Activated T-cell treated with anti-CD3 and anti-CD28 coated beads, Interleukin-2, amount 50 U/mL, for 72 hours (primary cell): ENCODE measurements around the gene TLE4. TPM values are rescaled to one million over a fixed set of nuclear protein-coding genes. Genes with fewer than 3 reads are reported as not detected.

Source experiments
- ATAC-seq, 2 donors: fragments of 150-1000 bp; cut with Tn5 transposase; replicated peaks in 1 of 2; 2 replicates each; pipeline ENCODE4 v1.10.0; 2021; ENCODE audit warnings: moderate library complexity in 2 of 2, mild to moderate bottlenecking in 1 of 2
- DNase-seq, 2 donors: peaks; one replicate each; pipeline ENCODE4 v3.0.0; 2021 to 2022; ENCODE audit warnings: mixed read lengths in 1 of 2
- H3K27ac Mint-ChIP-seq: one replicate; pipeline ENCODE4 v1.8.0; 2022; ENCODE audit warnings: mild to moderate bottlenecking, moderate library complexity, mixed read lengths
- H3K27me3 Mint-ChIP-seq: one replicate; pipeline ENCODE4 v1.8.0; 2022; ENCODE audit warnings: low read depth, mixed read lengths
- H3K36me3 Mint-ChIP-seq, 2 donors: one replicate each; pipeline ENCODE4 v1.8.0; 2022; ENCODE audit warnings: mixed read lengths in 2 of 2, mild to moderate bottlenecking in 1 of 2; ENCODE audit not compliant: insufficient read depth in 2 of 2
- H3K4me1 Mint-ChIP-seq: one replicate; pipeline ENCODE4 v1.8.0; 2022; ENCODE audit warnings: low read depth, mixed read lengths
- H3K4me3 Mint-ChIP-seq, 2 donors: one replicate each; pipeline ENCODE4 v1.8.0; 2022; ENCODE audit warnings: mild to moderate bottlenecking in 2 of 2, mixed read lengths in 2 of 2, moderate library complexity in 2 of 2
- H3K9me3 Mint-ChIP-seq, 2 donors: one replicate each; pipeline ENCODE4 v1.8.0; 2022; ENCODE audit warnings: mixed read lengths in 2 of 2
- total RNA-seq, 2 donors: library from RNA; stranded (reverse); gene quantifications; one replicate each; pipeline ENCODE4 v1.2.3, GENCODE V29; 2022

TLE4 gene
- total RNA-seq, 2 donors from 2014 or later, result 35.3 to 38.5 TPM

DNA sequence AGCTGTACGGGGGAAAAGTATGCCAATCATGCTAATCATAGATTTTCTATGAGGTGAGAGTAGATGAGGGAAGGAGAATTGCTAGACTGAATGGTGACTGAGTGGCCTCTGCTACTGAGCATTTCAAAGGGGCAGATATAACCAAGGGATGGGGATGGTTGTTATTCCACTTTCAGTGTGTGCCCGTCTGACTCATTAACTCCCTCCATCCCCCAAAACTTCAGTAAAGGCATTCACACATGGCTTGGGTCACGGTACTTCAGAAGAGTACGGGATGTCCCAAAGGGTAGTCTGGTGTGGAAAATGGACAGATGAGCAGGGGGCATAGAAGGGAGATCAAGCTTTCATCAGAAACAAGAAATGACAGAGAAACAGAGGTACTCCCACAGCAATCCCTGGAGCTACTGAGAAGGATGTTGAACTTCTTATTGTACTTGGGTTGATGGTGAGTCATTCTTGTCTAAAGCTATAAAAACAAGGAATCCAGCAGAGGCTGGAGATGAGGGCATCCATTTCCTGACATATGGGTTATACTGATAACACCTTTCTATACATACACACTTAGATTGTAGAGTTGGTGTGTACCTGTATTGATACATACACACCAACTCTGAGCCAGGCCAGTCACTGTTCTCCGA lies 8.9 kb upstream of the TLE4 start:
- no peak overlapping the region for H3K4me3 Mint-ChIP-seq
- H3K27me3 Mint-ChIP-seq, result peaks cover 12% of the 10 kb centered on the region
- DNase-seq (no peak), ATAC-seq (no peak)
- no peaks in the 10 kb centered on the region for H3K9me3 Mint-ChIP-seq
- peaks cover 13% of the 10 kb centered on the region for H3K4me1 Mint-ChIP-seq
- H3K27ac Mint-ChIP-seq, result no peak overlapping the region
- no peaks in the 10 kb centered on the region for H3K36me3 Mint-ChIP-seq

DNA sequence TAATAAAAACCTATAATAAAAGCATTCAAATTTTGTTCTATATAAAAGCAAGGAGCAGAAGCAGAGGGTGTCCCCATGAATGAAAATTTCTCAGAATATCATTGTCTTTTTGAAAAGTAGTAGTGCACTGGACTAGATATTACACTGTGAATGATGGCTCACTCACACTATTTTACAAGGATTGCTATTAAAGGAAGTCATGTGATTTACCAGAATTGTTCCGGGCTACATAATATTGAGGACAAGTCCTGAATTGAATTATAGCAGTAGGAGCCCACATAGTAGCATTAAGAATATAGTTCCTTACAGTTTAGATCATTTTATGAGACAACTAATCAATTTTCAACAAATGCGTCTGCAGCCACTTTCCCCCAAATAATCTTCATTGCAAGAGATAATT lies 7.7 kb upstream of the TLE4 start:
- H3K4me3 Mint-ChIP-seq, result no peak overlapping the region
- H3K27ac Mint-ChIP-seq, result no peak overlapping the region
- peaks cover 12% of the 10 kb centered on the region for H3K27me3 Mint-ChIP-seq
- ATAC-seq (no peak), DNase-seq (no peak)
- H3K36me3 Mint-ChIP-seq, result peaks cover 0 to 1% of the 10 kb centered on the region in 2 donors
- H3K9me3 Mint-ChIP-seq, result no peaks in the 10 kb centered on the region
- H3K4me1 Mint-ChIP-seq, result peaks cover 13% of the 10 kb centered on the region

DNA sequence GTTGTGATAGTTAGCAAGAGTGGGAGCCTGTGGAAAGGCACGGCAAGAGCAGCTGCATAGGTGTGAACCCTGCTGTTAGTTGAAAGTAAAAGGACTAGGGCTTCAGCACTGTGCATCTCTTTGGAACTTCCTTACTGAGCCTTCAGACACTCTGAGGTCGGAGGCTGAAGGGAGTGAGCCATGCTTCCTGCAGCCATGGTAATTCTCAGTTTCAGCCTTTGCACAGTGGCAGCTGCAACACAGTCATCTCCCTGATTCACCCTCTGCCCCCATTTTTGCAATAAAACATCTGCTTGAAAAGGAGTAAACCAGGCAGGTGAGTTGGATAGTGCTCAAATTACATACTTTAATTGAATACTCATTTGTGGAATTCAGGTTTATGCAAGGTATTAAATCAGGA lies 6.5 kb upstream of the TLE4 start:
- Mint-ChIP-seq H3K4me3 (no peak overlapping the region), H3K9me3 (no peaks in the 10 kb centered on the region), H3K36me3 (peaks cover 0 to 2% of the 10 kb centered on the region in 2 donors), H3K4me1 (peaks cover 19% of the 10 kb centered on the region), H3K27me3 (peaks cover 12% of the 10 kb centered on the region), H3K27ac (no peak overlapping the region)
- peak; percentile 96 to 97 for ATAC-seq
- DNase-seq, result peak; percentile 38 to 50

DNA sequence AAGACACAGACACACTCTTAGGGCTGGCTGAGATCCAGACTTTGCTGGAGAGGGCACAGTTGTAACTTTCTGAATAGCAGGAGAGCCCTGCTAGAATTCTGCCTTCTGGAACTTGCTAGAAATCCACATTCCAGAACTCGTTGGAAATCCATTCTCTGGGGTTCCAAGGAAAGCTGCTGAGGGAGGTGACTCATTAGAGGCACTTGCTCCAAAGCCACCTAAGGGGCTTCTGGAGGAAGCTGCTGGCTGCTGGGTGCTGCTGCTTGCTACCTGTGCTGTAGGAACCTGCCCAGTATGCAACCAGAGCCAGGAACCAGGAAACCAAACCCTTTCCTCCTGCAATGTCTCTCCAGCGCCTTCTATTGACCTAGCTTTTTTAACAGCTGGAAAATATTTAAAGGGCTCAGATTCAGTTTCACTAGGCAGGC lies 4.1 kb upstream of the TLE4 start:
- no peak for ATAC-seq
- Mint-ChIP-seq H3K4me1 (peaks cover 21% of the 10 kb centered on the region), H3K9me3 (no peaks in the 10 kb centered on the region), H3K4me3 (no peak overlapping the region), H3K36me3 (peaks cover 0 to 2% of the 10 kb centered on the region in 2 donors), H3K27ac (no peak overlapping the region), H3K27me3 (peaks cover 12% of the 10 kb centered on the region)
- no peak for DNase-seq

DNA sequence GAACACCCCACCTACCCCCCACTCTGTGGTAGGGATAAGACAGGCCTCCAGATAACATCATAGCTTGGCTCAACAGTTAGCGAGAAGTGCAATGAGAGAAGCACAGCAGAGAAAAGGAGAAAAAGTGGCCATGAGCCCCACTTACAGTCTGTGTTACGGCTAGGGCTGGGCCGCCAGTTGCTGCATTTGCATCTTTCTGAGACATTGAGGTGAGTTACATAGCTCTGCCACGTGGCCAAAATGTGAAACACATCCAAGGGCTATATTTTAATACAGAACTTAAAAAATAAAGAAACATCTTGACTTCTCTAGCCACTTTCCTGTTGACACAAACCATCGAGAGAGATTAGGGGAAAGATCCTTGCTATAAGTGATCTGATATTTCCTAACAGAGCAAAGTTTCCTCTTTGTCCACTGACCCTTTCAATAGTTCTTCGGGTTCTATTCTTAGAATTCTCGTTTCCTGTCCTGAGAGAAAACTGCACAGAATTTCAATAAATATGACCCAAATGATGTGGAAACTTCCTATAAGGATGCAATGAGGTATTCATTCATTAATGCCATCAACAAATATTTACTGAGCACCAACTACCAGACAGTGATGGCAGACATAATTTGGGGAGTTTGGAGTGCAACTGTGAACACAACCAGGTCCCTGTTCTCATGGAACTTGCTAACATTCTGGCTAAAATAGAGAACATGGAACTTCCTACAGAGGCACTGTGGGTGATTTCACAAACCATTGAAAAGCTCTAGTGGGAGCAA lies 3.2 kb upstream of the TLE4 start:
- H3K4me3 Mint-ChIP-seq, result no peak overlapping the region
- DNase-seq, result no peak
- no peak for ATAC-seq

DNA sequence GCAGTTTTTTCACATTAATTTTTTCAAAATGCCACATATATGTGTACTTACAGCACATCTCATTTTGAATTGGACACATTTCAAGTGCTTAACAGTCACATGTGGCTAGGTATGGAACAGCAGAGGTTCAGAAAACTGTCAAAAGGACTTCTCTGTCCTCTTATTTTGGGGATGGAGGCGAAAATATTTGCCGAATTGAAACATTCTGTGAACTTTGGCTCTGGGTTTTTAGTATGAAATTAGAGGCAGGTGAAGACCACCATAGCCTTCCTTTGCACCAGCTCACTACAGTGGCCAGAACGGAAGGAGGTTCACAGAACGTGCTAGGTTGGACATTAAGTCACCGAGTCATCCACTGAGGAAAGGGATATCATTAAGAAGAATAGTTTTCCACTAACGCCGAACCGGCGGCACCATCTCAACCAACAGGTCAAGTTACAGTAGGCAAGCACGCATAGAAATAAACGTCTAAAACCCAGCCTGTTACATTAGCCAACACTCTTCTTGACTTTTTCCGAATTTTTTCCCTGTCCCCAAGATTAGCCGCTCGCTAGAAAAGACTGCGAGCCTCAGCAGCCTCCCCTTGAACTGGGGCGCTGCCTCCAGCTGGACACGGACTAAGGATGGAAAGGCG lies 1.8 kb upstream of the TLE4 start:
- DNase-seq, result no peak
- Mint-ChIP-seq H3K4me3 (no peak overlapping the region), H3K4me1 (peaks cover 34% of the 10 kb centered on the region), H3K9me3 (no peaks in the 10 kb centered on the region), H3K36me3 (peaks cover 0 to 5% of the 10 kb centered on the region in 2 donors), H3K27ac (peak overlapping the region; percentile 10), H3K27me3 (peaks cover 12% of the 10 kb centered on the region)
- ATAC-seq, result no peak

More for the DNA sequence above, 3.2 kb upstream of the TLE4 start:
- no peak overlapping the region for H3K27ac Mint-ChIP-seq
- H3K36me3 Mint-ChIP-seq, result peaks cover 0 to 2% of the 10 kb centered on the region in 2 donors
- no peaks in the 10 kb centered on the region for H3K9me3 Mint-ChIP-seq
- peaks cover 21% of the 10 kb centered on the region for H3K4me1 Mint-ChIP-seq
- H3K27me3 Mint-ChIP-seq, result peaks cover 12% of the 10 kb centered on the region

DNA sequence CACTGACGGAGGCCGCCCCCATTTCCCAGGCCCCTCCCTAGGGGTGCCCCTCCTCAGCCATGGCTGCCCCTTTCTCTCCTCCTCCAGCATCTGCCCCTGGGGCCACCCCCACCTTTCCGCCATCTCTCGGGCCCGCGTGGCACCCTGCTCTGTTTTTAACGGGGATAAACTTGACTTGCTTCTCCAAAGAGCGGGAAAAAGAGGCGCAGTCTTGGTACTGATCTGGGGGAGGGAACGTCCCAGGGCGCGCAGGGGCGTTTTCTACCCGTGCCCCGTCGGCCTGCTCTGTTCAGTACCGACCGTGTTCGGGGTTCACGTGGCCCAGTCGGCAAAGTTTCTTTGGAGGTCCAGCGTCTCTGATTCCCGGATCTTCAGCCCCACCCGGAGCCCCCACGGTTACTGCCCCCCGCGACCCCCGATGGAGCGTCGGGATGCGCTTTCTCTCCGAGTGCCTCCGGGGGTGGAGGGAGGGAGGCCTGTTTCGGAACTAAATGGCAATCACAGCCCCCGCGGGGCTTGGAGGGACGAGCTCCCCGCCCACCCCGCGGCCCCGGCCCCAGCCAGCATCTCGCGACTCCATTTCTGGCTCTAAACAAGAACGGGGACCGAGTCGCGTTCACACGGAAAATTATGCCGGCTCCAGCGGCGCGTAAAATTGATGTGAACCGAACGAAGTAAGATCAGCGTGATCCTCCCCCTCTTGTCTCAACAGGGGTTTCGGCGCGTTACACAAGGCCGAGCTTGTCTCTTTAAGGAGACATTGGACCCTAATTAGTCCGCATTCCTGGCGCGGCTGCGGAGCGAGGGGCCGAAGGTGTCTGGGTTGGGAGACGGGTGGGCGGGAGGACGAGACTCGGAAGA lies 1.1 kb upstream of the TLE4 start:
- peak overlapping the region; percentile 13 for H3K27ac Mint-ChIP-seq
- peaks cover 29% of the 10 kb centered on the region for H3K4me1 Mint-ChIP-seq
- peaks cover 12% of the 10 kb centered on the region for H3K27me3 Mint-ChIP-seq
- ATAC-seq (peak in 1 of 2 donors; percentile 15), DNase-seq (peak; percentile 61 to 64)
- no peak overlapping the region for H3K4me3 Mint-ChIP-seq
- no peaks in the 10 kb centered on the region for H3K9me3 Mint-ChIP-seq
- H3K36me3 Mint-ChIP-seq, result peaks cover 0 to 5% of the 10 kb centered on the region in 2 donors

DNA sequence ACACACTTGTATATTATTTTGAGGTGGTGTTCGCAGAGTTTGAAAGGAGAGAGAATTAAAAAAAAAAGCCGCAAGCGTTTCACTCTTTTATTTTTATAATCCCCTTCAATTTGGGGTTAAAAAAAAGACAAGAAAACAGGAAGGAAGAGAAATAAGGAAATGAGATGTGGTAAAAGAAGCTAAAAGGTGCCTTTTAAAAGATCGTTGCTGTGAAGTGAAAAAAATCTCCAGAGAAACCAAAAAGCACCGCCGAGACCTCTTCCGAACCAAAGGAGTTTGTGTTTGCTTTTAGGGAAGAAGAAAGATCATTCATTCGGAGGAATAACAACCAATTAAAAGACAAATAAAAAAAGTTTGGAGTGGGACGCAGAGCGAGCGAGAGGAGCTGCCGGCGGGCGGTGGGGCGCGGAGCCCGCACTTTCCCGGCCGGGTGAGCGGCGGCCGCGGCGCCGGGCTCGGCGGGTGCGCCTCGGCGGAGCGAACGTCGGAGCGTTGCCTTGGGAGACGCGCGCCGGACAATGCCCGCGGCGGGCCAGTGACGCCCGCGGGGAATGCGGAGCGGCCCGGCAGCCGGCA lies 355 bp downstream of the TLE4 start:
- peaks cover 33% of the 10 kb centered on the region for H3K4me1 Mint-ChIP-seq
- DNase-seq, result peak in 1 of 2 donors; percentile 54
- peaks cover 0 to 7% of the 10 kb centered on the region in 2 donors for H3K36me3 Mint-ChIP-seq
- H3K9me3 Mint-ChIP-seq, result no peaks in the 10 kb centered on the region
- peak overlapping the region; percentile 61 to 75 for H3K4me3 Mint-ChIP-seq
- ATAC-seq, result peak in 1 of 2 donors; percentile 3
- peaks cover 4% of the 10 kb centered on the region for H3K27me3 Mint-ChIP-seq
- no peak overlapping the region for H3K27ac Mint-ChIP-seq

DNA sequence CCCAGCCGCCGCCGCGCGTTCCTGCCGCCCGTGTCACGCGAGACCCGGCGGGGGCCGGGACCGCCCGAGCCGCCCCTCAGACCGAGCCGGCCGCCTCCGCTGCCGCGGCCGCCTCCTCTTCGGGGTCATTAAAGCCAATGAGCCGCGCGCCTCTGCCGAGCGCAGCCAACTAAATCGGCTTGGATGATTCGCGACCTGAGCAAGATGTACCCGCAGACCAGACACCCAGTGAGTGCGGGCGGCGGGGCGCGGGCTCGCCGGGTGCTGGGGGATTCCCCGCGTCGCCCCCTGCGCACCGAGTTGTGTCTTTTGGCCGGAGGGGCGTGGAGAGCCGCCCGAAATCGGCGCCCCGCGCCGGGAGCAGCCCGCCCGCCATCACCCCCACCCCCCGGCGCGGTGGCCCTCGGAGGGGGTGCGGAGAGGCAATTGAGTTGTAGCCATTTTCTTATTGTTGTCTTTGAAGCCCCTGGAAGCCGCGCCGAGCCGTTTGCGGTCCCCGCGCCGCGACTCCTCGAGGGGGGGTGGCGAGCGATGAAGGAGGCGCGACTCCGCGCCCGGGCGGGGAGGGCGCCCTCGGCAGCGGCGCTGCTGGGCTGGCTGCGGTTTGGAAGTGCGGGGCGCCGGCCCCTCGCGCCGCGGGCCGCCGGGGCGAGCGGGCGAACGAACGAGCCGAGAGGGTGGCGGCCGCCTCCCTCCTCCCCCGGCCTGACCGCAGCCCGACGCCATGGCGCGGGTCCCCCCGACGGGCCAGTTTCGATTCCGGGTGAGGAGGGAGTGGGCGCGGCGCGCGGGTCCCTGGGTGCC lies 1.0 kb downstream of the TLE4 start:
- Mint-ChIP-seq H3K4me3 (peak overlapping the region; percentile 86 to 92), H3K27me3 (no peaks in the 10 kb centered on the region), H3K9me3 (no peaks in the 10 kb centered on the region), H3K4me1 (peaks cover 38% of the 10 kb centered on the region), H3K36me3 (peaks cover 0 to 7% of the 10 kb centered on the region in 2 donors), H3K27ac (no peak overlapping the region)
- peak; percentile 74 for DNase-seq
- peak; percentile 0 to 5 for ATAC-seq

DNA sequence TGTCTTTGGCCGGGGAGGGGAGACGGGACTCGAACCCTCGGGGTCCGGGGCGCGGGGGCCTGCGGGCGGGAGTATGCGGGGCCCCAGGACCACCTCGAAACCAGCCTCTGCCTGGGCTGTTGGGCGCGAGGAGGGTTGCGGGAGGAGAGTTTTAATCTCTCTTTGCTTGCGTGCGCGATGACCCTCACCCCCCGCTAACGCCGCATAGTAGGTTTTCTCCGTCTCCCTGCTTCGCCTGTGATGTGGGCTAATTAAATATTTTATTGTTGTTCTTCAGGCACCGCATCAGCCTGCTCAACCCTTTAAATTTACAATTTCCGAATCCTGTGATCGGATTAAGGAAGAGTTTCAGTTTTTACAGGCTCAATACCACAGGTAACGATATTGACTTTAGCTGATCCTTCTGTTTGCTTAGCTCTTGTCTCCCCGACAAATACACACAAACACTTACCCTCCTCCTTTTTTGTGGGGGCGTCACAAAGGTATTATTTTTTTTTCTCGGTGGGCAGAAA lies 1.7 kb downstream of the TLE4 start:
- peak overlapping the region; percentile 86 to 92 for H3K4me3 Mint-ChIP-seq
- H3K27me3 Mint-ChIP-seq, result no peaks in the 10 kb centered on the region
- no peaks in the 10 kb centered on the region for H3K9me3 Mint-ChIP-seq
- peaks cover 0 to 9% of the 10 kb centered on the region in 2 donors for H3K36me3 Mint-ChIP-seq
- ATAC-seq, result no peak
- H3K27ac Mint-ChIP-seq, result peak overlapping the region; percentile 93
- no peak for DNase-seq
- peaks cover 45% of the 10 kb centered on the region for H3K4me1 Mint-ChIP-seq

DNA sequence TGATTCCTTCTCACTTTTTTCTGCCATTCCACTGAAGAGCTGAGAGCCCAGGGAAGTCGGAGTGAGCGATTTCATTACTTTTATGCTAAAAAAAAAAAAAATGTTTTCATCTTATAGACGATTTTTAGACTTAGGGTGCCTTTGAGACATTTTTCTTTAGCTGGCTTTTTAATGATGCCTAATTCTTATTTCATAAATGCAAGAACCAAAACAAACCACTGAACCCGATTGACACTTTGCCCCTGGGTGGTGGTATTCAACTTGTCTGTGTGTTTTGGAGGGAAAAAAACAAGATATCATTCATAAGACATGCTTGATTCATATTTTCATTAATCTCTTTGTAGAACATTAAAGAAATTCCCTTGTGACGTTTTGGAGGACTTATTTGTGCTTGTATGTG lies 2.4 kb downstream of the TLE4 start:
- H3K9me3 Mint-ChIP-seq, result no peaks in the 10 kb centered on the region
- ATAC-seq, result no peak
- peak overlapping the region; percentile 93 for H3K27ac Mint-ChIP-seq
- peak overlapping the region; percentile 86 to 92 for H3K4me3 Mint-ChIP-seq
- H3K4me1 Mint-ChIP-seq, result peaks cover 51% of the 10 kb centered on the region
- H3K27me3 Mint-ChIP-seq, result no peaks in the 10 kb centered on the region
- H3K36me3 Mint-ChIP-seq, result peaks cover 0 to 7% of the 10 kb centered on the region in 2 donors
- no peak for DNase-seq
